Measurements from ENCODE around the gene CCDC187.

CCDC187 gene

DNA sequence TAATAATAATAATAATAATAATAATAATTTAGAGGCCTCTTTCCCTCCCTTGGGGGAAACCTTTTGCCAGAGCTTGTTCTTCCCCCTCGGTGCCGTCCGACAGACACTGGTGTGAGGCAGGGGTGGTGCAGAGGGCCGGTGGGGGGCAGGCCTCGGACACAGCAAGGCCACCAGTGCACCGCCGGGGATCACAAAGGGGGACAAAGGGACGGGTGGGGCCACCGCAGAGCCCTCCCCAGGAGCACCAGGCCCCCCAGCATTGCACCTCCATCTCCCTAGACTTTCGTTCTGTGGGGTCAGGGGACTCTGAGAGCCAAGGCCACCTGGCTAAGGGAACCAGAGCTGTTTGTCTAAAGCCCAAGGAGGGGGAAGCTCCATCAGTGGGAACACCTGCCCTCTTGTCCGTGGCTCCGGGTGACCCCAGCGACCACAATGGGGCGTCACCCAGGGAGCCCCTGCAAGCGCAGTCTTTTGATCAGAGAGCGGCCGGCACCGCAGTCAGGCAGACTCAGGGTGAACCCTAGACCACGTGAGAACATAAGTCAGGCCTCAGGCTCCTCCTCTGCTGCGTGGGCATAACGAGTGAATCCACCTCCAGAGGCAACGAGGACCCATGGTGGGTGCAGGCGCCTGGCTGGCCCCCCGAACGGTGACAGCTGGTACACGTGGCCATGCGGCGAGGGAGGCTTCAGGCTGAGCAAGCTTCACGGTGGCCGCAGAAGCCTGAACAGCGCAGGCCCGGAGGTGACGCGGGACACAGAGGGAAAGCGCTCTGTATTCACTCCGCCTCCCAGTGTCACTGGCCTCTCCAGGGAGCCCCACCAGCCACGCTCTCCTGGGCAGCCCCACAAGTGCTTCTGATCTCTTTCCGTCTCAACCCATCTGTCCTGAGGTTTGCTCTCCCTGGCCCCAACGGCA is 46.3 kb downstream of the CCDC187 start:
- TF ChIP-seq FOXP2 (optimal IDR thresholded peaks at IDR 0.05; ENCODE audit: borderline replicate concordance, extremely low read depth, extremely low read length, insufficient read depth) (no peak), POLR2AphosphoS5 (IDR thresholded peaks at IDR 0.05; ENCODE audit: low read depth, low read length) (no peak), TAF1 (IDR thresholded peaks at IDR 0.05; ENCODE audit: borderline replicate concordance, insufficient read depth, low read length) (no peak), REST (IDR thresholded peaks at IDR 0.05; ENCODE audit: insufficient read depth in 1 of 2, low read depth in 2 of 2, low read length in 2 of 2) (no peak), SIN3A (IDR thresholded peaks at IDR 0.05; ENCODE audit: borderline replicate concordance, insufficient read depth, low read length) (no peak)

- no peak for TF ChIP-seq TAF1 (IDR thresholded peaks at IDR 0.05; ENCODE audit: borderline replicate concordance, insufficient read depth, low read length)
Measured at GRCh38 chr9:136255896-136256890, 47.7 kb downstream of the CCDC187 start.

GRCh38 chr9:136255166-136255538 is 48.7 kb downstream of the CCDC187 start:
- TF ChIP-seq POLR2AphosphoS5 (IDR thresholded peaks at IDR 0.05; ENCODE audit: low read depth, low read length), result no peak
- no peak for TF ChIP-seq REST (IDR thresholded peaks at IDR 0.05; ENCODE audit: insufficient read depth in 1 of 2, low read depth in 2 of 2, low read length in 2 of 2)
- TF ChIP-seq FOXP2 (optimal IDR thresholded peaks at IDR 0.05; ENCODE audit: borderline replicate concordance, extremely low read depth, extremely low read length, insufficient read depth), result no peak
- no peak for TF ChIP-seq SIN3A (IDR thresholded peaks at IDR 0.05; ENCODE audit: borderline replicate concordance, insufficient read depth, low read length)
- no peak for TF ChIP-seq TAF1 (IDR thresholded peaks at IDR 0.05; ENCODE audit: borderline replicate concordance, insufficient read depth, low read length)

- TF ChIP-seq FOXP2 (optimal IDR thresholded peaks at IDR 0.05; ENCODE audit: borderline replicate concordance, extremely low read depth, extremely low read length, insufficient read depth) (no peak), TAF1 (IDR thresholded peaks at IDR 0.05; ENCODE audit: borderline replicate concordance, insufficient read depth, low read length) (no peak), POLR2AphosphoS5 (IDR thresholded peaks at IDR 0.05; ENCODE audit: low read depth, low read length) (no peak), SIN3A (IDR thresholded peaks at IDR 0.05; ENCODE audit: borderline replicate concordance, insufficient read depth, low read length) (no peak), REST (IDR thresholded peaks at IDR 0.05; ENCODE audit: insufficient read depth in 1 of 2, low read depth in 2 of 2, low read length in 2 of 2) (no peak)
Measured at GRCh38 chr9:136254381-136255165, 49.3 kb downstream of the CCDC187 start.

All from PFSK-1 (cell line).